ENCODE measurements around the gene NSMCE1.

The NSMCE1 gene

GRCh38 chr16:27243725-27244362 is 24.7 kb downstream of the NSMCE1 start:
- no peak for DNase-seq (ENCODE audit: low read depth in 2 of 2)

DNA sequence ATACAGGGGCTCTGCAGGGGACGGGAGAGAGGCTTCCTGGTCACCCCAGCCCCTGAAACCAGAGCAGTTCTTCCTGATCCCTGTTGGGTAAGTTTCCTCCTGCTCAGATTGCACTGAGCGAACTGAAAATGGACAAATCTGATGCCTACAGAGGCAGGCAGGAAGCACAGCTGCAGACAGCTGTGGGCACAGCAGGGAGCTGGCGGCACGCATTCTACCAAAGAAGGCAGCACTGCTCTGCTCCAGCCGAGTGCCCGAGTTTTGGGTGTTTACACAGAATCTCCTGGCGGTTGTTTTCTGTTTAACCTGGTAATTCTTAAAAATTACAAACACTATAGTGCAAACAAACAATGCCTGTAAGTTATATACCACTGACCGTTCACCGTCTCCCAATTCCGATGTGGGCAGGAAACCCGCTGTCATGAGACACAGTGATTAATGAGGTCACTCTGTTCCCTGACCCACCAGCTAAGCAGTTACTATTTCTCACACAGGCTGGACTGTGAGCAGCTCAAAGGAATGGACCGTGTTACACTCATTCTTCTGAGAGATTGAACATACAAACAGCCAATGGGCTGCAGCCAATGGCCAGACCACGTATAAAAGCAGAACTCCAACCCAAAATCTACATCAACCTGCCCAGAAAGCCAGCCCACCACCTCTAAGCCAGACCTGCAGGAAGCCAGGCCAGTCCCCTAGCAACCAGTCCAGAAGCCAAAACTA is 25.5 kb downstream of the NSMCE1 start:
- no peak for DNase-seq (ENCODE audit: low read depth in 2 of 2)

DNA sequence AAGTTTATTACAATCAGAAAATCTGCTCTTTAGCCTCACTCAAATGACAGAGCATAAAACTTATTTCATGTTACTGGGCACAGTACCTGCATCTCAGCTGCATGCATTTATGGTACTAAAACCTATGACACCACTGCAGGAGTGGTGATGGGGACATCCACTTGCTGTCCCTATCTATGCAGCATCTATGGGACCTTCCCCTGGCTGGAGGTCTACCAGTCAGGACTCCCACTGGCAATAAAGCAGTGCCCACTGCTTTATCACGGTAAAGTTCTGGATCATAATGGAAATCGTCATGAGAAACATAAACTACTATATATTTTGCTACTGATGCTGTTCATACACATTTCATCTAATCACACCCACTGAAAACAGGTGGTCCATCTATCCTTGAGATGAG is 26.2 kb downstream of the NSMCE1 start:
- DNase-seq (ENCODE audit: low read depth in 2 of 2): no peak

- DNase-seq (ENCODE audit: low read depth in 2 of 2): no peak
Observed at GRCh38 chr16:27241658-27242057, 26.9 kb downstream of the NSMCE1 start.

- DNase-seq (ENCODE audit: low read depth in 2 of 2): no peak
Observed at GRCh38 chr16:27240948-27241531, 27.5 kb downstream of the NSMCE1 start.

GRCh38 chr16:27239906-27240655 is 28.5 kb downstream of the NSMCE1 start:
- DNase-seq (ENCODE audit: low read depth in 2 of 2): no peak

DNA sequence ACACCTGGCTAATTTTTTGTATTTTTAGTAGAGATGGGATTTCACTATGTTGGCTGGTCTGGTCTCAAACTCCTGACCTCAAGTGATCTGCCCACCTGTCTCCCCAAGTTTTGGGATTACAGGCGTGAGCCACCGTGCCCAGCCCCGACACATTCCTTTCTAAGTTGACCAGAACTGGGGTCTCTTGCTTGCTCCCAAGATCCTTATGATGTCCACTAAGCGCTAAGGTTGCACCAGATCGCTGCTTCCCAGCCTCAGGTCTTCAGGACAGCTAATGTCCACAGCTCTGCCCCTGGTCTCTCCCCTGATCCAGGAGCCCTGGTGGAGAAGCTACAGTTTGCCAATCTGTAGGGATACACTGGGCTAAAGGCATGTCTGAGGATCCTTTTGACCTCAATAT is 29.5 kb downstream of the NSMCE1 start:
- no peak for DNase-seq (ENCODE audit: low read depth in 2 of 2)

GRCh38 chr16:27238591-27238990 is 30.0 kb downstream of the NSMCE1 start:
- no peak for DNase-seq (ENCODE audit: low read depth in 2 of 2)

DNA sequence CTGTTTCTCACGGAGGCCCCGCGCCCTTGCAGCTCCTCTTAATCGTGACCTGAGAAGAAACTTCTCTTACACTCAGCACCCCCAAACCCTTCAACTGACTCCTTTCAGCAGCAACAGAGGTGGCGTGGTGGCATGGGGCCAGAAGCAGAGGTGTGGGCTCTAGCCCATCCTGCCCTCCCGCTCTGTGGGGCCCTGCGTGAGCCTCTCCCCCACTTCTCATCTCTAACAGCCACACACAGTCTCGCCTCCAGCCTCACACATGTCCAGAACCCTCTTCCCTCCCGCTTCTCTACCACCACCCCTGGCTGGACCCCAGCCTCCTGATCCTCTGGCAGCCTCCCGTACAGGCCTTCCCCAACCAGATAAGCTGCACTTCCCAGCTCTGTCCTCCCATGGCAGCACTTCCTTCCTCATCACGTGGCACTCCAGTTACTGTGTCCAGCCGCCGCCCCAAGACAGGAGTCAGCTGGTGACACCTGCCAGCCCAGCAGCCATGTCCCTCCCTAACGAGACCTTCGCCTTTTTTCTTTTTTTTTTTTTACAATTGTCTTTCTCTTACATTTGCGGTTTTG is 30.5 kb downstream of the NSMCE1 start:
- no peak for DNase-seq (ENCODE audit: low read depth in 2 of 2)

DNA sequence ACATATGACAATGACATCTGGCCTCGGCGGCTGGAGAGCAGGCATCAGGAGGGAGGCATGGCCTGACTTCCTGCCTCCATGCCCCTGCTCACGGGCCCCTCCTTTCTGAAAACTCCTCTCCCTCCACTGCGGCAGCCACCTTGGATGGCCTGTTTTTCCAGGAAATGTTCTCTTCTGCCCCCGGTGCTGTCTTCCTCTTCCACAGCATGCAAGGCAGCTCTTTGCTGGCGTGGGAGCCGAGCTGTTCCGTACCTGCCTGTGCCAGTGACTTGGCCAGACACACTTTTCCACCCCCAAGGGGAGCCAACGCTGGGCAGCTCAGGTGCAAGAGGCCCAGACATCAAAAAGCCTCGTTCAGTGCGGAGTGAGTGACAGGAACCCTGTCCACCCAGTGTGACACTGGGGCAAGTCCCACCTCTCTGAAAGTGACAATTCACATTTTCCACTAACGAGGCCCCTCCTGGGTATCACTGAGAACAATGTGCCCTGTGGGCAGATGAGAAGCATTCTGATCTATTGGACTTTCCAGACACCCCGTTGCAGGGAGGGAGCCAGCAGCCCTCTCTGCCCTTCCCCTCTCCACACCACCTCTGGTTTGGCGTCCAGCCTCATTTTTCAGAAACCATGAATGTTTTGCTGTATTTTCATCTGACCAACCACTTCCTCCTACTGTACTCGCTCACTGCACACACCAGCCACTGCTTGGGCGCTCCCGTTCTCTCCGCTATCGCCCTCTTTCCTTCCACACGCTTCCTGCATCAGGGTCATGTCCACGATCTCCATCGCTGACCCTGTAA is 31.2 kb downstream of the NSMCE1 start:
- peak; percentile 66 for DNase-seq (ENCODE audit: low read depth in 2 of 2)

DNA sequence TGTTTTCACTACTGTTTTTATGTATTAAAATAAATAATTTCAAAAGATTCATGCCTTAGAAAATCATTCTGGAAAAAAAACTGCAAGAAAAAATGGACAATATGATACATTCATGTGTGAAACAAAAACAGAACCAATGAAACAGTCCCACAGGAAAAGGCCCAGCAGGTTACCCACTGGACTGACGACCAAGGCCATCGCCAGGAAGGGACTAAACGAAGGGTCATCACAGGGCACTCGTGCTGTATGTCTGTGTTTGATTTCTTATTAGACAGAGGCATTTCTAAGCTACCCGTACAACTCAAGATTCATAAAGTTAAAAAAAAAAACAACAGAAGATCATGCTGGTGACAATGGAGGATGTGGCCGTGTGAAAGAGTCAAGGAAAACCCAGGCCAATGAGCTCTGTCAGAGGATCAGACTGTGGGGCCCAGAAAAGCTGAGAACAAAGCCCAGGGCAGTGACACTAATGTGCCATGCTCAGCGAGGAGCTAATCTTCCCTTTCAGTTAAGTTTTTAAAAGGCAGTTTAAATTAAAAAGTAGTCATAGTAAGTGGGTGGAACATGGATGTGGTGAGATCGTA is 31.8 kb downstream of the NSMCE1 start:
- no peak for DNase-seq (ENCODE audit: low read depth in 2 of 2)

DNA sequence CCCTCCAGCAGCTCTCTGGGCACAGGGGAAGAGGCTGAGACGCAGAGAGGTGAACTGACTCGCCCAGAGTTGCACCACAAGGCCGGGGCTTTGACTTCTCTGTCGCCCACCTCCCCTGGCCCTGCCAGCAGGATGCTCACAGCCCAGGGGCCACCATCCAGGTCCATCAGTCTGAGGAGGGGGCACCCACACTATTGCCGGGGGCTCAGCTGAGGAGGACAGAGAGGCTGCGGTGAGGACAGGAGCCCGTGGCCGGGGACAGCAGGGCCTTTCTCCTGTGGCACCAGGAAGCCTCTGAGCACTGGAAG is 32.7 kb downstream of the NSMCE1 start:
- no peak for DNase-seq (ENCODE audit: low read depth in 2 of 2)

GRCh38 chr16:27235055-27235937 is 33.3 kb downstream of the NSMCE1 start:
- peak; percentile 54 to 69 for DNase-seq (ENCODE audit: low read depth in 2 of 2)

GRCh38 chr16:27234603-27235002 is 34.0 kb downstream of the NSMCE1 start:
- no peak for DNase-seq (ENCODE audit: low read depth in 2 of 2)

DNA sequence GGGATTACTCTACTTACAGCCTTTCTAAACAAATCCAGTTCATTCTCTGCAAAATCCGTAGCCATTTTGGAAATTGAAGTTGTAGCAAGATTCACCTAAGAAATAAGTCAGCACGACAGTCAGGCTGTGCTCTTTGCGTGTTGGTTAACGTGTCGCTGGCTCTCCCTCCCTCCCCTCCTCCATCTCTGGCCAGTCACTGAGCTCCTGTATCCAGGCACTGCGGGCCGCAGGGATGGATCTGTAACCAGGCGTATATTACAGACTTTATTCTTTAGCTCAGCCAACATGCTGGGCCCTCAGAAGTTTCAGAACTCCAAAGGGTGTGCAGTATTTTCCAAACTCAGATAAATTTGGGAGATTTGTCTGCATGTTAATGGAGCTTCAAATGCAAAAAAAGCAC is 34.4 kb downstream of the NSMCE1 start:
- DNase-seq (ENCODE audit: low read depth in 2 of 2): no peak

GRCh38 chr16:27233731-27234130 is 34.8 kb downstream of the NSMCE1 start:
- DNase-seq (ENCODE audit: low read depth in 2 of 2): no peak

DNA sequence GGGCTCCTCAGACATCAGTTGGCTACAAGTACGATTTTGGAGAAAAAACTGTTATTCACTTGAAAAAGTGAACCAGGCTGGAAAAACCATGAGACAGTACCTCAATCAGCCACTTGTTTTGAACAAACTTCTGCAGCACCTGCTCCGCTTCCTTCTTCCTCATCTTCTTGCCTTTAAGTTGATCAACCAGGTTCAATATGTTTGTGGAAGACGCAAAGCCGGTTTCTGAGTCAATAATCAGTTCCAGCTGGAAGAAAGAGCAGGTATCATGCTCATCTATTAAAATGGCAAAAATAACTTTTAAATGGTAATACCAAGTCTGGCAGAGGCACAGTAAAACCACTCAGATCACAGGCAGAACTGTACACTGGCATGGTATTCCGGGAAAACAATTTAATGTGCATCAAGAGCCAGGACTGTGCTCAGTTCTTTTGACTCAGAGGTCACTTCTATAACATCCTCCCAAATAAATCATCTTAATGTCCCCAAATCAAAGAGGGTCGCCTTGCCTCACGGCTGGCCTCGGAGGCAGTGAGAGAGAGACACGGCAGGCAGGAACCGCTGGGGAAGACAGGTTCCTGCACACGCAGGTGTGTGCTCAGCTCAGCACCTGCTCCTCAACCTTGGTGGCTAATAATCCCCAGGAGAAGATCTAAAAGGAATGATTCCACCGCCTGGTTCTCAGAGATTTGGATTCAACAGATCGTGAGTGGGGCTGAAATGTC is 35.5 kb downstream of the NSMCE1 start:
- no peak for DNase-seq (ENCODE audit: low read depth in 2 of 2)

DNA sequence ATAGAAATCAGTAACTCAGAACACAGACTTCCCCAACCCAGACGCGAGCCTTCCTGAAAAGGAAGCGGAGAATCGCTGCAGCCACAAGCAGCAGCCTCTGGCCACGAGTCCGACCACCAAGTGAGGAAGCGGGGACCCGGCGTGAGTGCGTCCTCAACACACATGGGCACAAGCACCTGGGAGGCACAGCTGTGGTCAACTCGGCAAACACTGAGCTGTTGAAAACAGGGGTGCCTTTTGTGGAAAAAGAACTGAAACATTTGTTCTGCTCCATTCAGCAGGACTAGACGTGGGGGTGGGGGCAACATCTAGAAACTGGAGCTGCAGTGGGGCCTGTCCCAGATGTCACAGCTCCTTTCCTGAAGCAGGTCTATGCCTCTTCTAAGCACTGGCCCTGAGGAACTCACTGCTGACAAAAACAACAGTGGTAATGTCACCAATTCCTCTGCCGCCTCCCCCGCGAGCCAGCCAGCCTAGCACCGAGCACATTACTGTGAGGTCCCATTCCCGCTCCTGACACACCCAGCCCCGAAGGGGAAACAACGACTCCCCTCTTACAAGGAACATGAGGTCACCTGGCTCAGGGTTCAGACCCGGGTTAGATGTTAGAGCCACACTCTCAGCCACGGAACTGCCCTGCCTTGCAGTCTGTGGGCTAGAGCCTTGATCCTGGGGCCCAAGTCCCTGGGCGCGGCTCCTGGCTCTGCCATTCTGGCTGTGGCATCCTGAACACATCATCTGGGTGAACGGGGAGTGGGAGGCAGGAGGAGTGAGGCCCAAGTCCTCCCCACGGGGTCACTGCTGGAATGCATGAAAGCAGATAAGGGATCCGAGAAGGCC is 36.3 kb downstream of the NSMCE1 start:
- peak in 1 of 2 donors; percentile 49 for DNase-seq (ENCODE audit: low read depth in 2 of 2)

DNA sequence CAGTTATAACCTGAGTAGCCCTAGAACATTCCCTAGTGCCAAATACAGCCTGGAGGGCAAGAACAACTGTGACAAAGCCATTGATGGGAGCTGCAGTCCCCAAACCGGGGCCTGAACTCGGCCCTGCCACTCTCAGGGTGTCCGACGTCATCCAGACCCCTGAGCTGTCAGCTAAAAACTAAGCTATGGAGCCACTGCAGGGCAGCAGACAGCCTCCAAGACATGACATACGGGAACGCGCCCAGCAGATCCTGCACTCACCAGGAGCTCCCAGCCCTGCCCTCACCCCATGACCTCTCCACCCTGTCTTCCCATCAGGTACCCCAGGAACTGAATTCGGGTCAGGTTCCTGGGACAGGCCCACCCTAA is 36.9 kb downstream of the NSMCE1 start:
- no peak for DNase-seq (ENCODE audit: low read depth in 2 of 2)

Measured in activated CD4-positive, alpha-beta T cell treated with anti-CD3 and anti-CD28 coated beads for 24 hours (primary cell).